ENCODE results near the gene IL12RB1. TPM values are rescaled to one million over a fixed set of nuclear protein-coding genes. Genes with fewer than 3 reads are reported as not detected.
A peak's percentile ranks its signal among the peaks of the same experiment; 100 is the strongest.

The IL12RB1 gene
- polyA plus RNA-seq, 1 donor (not counting 4 experiments of a cell fraction or from before 2014, with no cell fraction given), result 0.09 TPM

- H3K9me1 ChIP-seq (ENCODE audit: control insufficient read depth, extremely low read depth, insufficient read depth, low read length), result no peaks in the 10 kb centered on the region
- H3K4me2 ChIP-seq (ENCODE audit: control insufficient read depth, extremely low read depth, insufficient read depth, low read depth, low read length), result peak overlapping the region; percentile 54
- no peak overlapping the region for H3K9ac ChIP-seq (ENCODE audit: control insufficient read depth, extremely low read depth, insufficient read depth, low read length)
- H3K27me3 ChIP-seq (ENCODE audit: control insufficient read depth, extremely low read depth, insufficient read depth, low read length), result no peaks in the 10 kb centered on the region
- no peaks in the 10 kb centered on the region for H3K36me3 ChIP-seq (ENCODE audit: control insufficient read depth in 2 of 2, extremely low read depth in 1 of 2, insufficient read depth in 2 of 2, low read length in 2 of 2)
- peaks cover 10% of the 10 kb centered on the region for H3K4me1 ChIP-seq (ENCODE audit: control insufficient read depth, extremely low read depth, insufficient read depth, low read length)
- peak overlapping the region in 2 of 3 experiments; percentile 23 to 56 for H3K4me3 ChIP-seq (ENCODE audit: control insufficient read depth in 2 of 3, extremely low read depth in 1 of 3, insufficient read depth in 2 of 3, low read depth in 1 of 3, low read length in 3 of 3)
- no peaks in the 10 kb centered on the region for H3K79me2 ChIP-seq (ENCODE audit: control insufficient read depth, insufficient read depth, low read length)
- no peak for FAIRE-seq
- H3K9me3 ChIP-seq (ENCODE audit: control insufficient read depth, low read depth, low read length), result no peaks in the 10 kb centered on the region
- dilution Hi-C loops (cut with MboI; ENCODE audit: extremely low pct_ligation_motif_present, low sequenced_read_pairs), result no loop called here
- no peaks in the 10 kb centered on the region for H4K20me1 ChIP-seq (ENCODE audit: control insufficient read depth, extremely low read depth, insufficient read depth, low read length)
- DNase-seq (ENCODE audit: low read depth, low spot score), result no peak
- H2AFZ ChIP-seq (ENCODE audit: control insufficient read depth, low read length), result peak overlapping the region; percentile 26
- H3K27ac ChIP-seq (ENCODE audit: control insufficient read depth, insufficient read depth, low read length), result no peak overlapping the region
- TF ChIP-seq CTCF (optimal IDR thresholded peaks at IDR 0.05 in 1 of 3, IDR thresholded peaks at IDR 0.05 in 1 of 3, conservative IDR thresholded peaks at IDR 0.05 in 1 of 3; ENCODE audit: extremely low read depth in 1 of 3, insufficient read depth in 2 of 3, low read length in 3 of 3), result no peak
- no peak for TF ChIP-seq EZH2 (IDR thresholded peaks at IDR 0.05; ENCODE audit: low read length)
These were observed 30.6 kb upstream of the IL12RB1 start for GRCh38 chr19:18117364-18117691.

- Histone ChIP-seq H3K4me1 (ENCODE audit: control insufficient read depth, extremely low read depth, insufficient read depth, low read length) (peaks cover 19% of the 10 kb centered on the region), H3K9ac (ENCODE audit: control insufficient read depth, extremely low read depth, insufficient read depth, low read length) (no peak overlapping the region), H2AFZ (ENCODE audit: control insufficient read depth, low read length) (no peak overlapping the region), H3K9me3 (ENCODE audit: control insufficient read depth, low read depth, low read length) (no peaks in the 10 kb centered on the region), H3K36me3 (ENCODE audit: control insufficient read depth in 2 of 2, extremely low read depth in 1 of 2, insufficient read depth in 2 of 2, low read length in 2 of 2) (no peaks in the 10 kb centered on the region), H3K9me1 (ENCODE audit: control insufficient read depth, extremely low read depth, insufficient read depth, low read length) (no peaks in the 10 kb centered on the region), H3K27me3 (ENCODE audit: control insufficient read depth, extremely low read depth, insufficient read depth, low read length) (peaks cover 7% of the 10 kb centered on the region), H3K27ac (ENCODE audit: control insufficient read depth, insufficient read depth, low read length) (no peak overlapping the region), H3K4me3 (ENCODE audit: control insufficient read depth in 2 of 3, extremely low read depth in 1 of 3, insufficient read depth in 2 of 3, low read depth in 1 of 3, low read length in 3 of 3) (no peak overlapping the region), H3K4me2 (ENCODE audit: control insufficient read depth, extremely low read depth, insufficient read depth, low read depth, low read length) (no peak overlapping the region), H4K20me1 (ENCODE audit: control insufficient read depth, extremely low read depth, insufficient read depth, low read length) (no peaks in the 10 kb centered on the region), H3K79me2 (ENCODE audit: control insufficient read depth, insufficient read depth, low read length) (no peaks in the 10 kb centered on the region)
- no peak for DNase-seq (ENCODE audit: low read depth, low spot score)
- dilution Hi-C loops (cut with MboI; ENCODE audit: extremely low pct_ligation_motif_present, low sequenced_read_pairs), result no loop called here
- FAIRE-seq, result no peak
- TF ChIP-seq CTCF (optimal IDR thresholded peaks at IDR 0.05 in 1 of 3, IDR thresholded peaks at IDR 0.05 in 1 of 3, conservative IDR thresholded peaks at IDR 0.05 in 1 of 3; ENCODE audit: extremely low read depth in 1 of 3, insufficient read depth in 2 of 3, low read length in 3 of 3), result no peak
- TF ChIP-seq EZH2 (IDR thresholded peaks at IDR 0.05; ENCODE audit: low read length), result no peak
These were observed 27.7 kb upstream of the IL12RB1 start for GRCh38 chr19:18114483-18114882.

All from keratinocyte (primary cell).